GM12878 (cell line): ENCODE results near the gene DNAJB2. TPM values are rescaled to one million over a fixed set of nuclear protein-coding genes. Genes with fewer than 3 reads are reported as not detected.

ENCODE experiments used
- ATF7 ChIP-seq: fragments of 450-650 bp; IDR thresholded peaks from 2 replicates; pipeline ENCODE4 v1.6.1; 2016; ENCODE audit warnings: low read depth, mild to moderate bottlenecking
- BACH1 ChIP-seq: fragments of 450-650 bp; IDR thresholded peaks from 2 replicates; pipeline ENCODE4 v1.6.1; 2017; ENCODE audit warnings: mild to moderate bottlenecking, borderline replicate concordance
- CBX5 ChIP-seq: sonication (generic); IDR thresholded peaks from 2 replicates; pipeline ENCODE4 v1.6.1; 2016; ENCODE audit warnings: low read depth, moderate library complexity, mild to moderate bottlenecking, inconsistent platforms
- CHD2 ChIP-seq: IDR thresholded peaks from 2 replicates; pipeline ENCODE4 v1.6.1; 2011; ENCODE audit warnings: low read depth, low read length, improper control_type of control experiment, borderline replicate concordance
- CREM ChIP-seq: IDR thresholded peaks from 2 replicates; pipeline ENCODE4 v1.6.1; 2014; ENCODE audit warnings: antibody characterized with exemption, low read depth
- CUX1 ChIP-seq: IDR thresholded peaks from 2 replicates; pipeline ENCODE4 v1.6.1; 2012; ENCODE audit warnings: improper control_type of control experiment, low read depth, low read length; ENCODE audit not compliant: insufficient replicate concordance
- DPF2 ChIP-seq: fragments of 450-650 bp; IDR thresholded peaks from 2 replicates; pipeline ENCODE4 v1.6.1; 2017; ENCODE audit warnings: mild to moderate bottlenecking
- HDGF ChIP-seq: fragments of 450-650 bp; IDR thresholded peaks from 2 replicates; pipeline ENCODE4 v1.6.1; 2016; ENCODE audit warnings: antibody characterized with exemption
- IKZF2 ChIP-seq, 2 experiments: fragments of 450-650 bp; IDR thresholded peaks; 2 replicates each; pipeline ENCODE4 v1.6.1; 2017; ENCODE audit warnings: mild to moderate bottlenecking in 2 of 2, moderate library complexity in 2 of 2
- IRF5 ChIP-seq: fragments of 450-650 bp; IDR thresholded peaks from 2 replicates; pipeline ENCODE4 v1.6.1; 2017; ENCODE audit warnings: borderline replicate concordance
- JUNB ChIP-seq: IDR thresholded peaks from 2 replicates; pipeline ENCODE4 v1.6.1; 2016; ENCODE audit warnings: antibody characterized with exemption, mild to moderate bottlenecking
- KLF5 ChIP-seq: fragments of 450-650 bp; IDR thresholded peaks from 2 replicates; pipeline ENCODE4 v1.6.1; 2014; ENCODE audit warnings: mild to moderate bottlenecking; ENCODE audit not compliant: partially characterized antibody
- LARP7 ChIP-seq: fragments of 450-650 bp; IDR thresholded peaks from 2 replicates; pipeline ENCODE4 v1.6.1; 2017; ENCODE audit warnings: mild to moderate bottlenecking
- MTA2 ChIP-seq: fragments of 450-650 bp; IDR thresholded peaks from 2 replicates; pipeline ENCODE4 v1.6.1; 2016; ENCODE audit warnings: low read depth, mild to moderate bottlenecking, moderate library complexity
- RUNX3 ChIP-seq: IDR thresholded peaks from 2 replicates; pipeline ENCODE4 v1.6.1; 2012; ENCODE audit warnings: low read length, inconsistent platforms
- SMAD5 ChIP-seq: IDR thresholded peaks from 2 replicates; pipeline ENCODE4 v1.6.1; 2016; ENCODE audit warnings: antibody characterized with exemption, low read depth
- SRF ChIP-seq, 2 experiments: IDR thresholded peaks; 2 replicates each; pipeline ENCODE4 v1.6.1; 2011; ENCODE audit warnings: low read depth in 2 of 2, low read length in 2 of 2, mild to moderate bottlenecking in 1 of 2, moderate library complexity in 1 of 2
- TAF1 ChIP-seq: IDR thresholded peaks from 2 replicates; pipeline ENCODE4 v1.6.1; 2011; ENCODE audit warnings: mild to moderate bottlenecking, low read depth, low read length, borderline replicate concordance
- TCF7 ChIP-seq: IDR thresholded peaks from 2 replicates; pipeline ENCODE4 v1.6.1; 2014; ENCODE audit warnings: antibody characterized with exemption, borderline replicate concordance
- ZNF207 ChIP-seq: fragments of 450-650 bp; IDR thresholded peaks from 2 replicates; pipeline ENCODE4 v1.6.1; 2014; ENCODE audit warnings: antibody characterized with exemption, mild to moderate bottlenecking, borderline replicate concordance
- polyA plus RNA-seq, 11 experiments: library from polyadenylated mRNA; depleted of rRNA in 4 of 11; unstranded in 6 of 11; stranded (reverse) in 5 of 11; fragments of >200 nt; fragmentation: Nextera tagmentation in 4 of 11; fragmentation: Illumina TruSeq in 1 of 11; extraction: Ambion mirVana in 4 of 11; extraction: Trizol in 1 of 11; gene quantifications; 1 replicate in 1 of 11; 2 replicates in 10 of 11; pipeline versions ENCODE4 v1.2.1 to v1.2.3, GENCODE V29; 2011 to 2016; ENCODE audit warnings: inconsistent platforms in 2 of 11, missing spikeins in 2 of 11, low read depth in 1 of 11
- total RNA-seq, 4 experiments: library from RNA; depleted of rRNA in 3 of 4; stranded (reverse); fragments of >200 nt in 3 of 4; fragmentation: Illumina TruSeq in 1 of 4; extraction: Trizol in 1 of 4; gene quantifications; 2 replicates each; pipeline versions ENCODE4 v1.2.1 to v1.2.3, GENCODE V29; 2013 to 2021
- TF ChIP-seq, protein P1 (sequence below): fragments of 450-650 bp; IDR thresholded peaks from 2 replicates; pipeline ENCODE4 v1.6.1; 2017; ENCODE audit warnings: mild to moderate bottlenecking, moderate library complexity

DNAJB2 gene
- total and polyA plus RNA-seq, 10 of the 15 experiments (the other 5 are each of a cell fraction or from before 2014, with no cell fraction given) = 0.26 to 36.5 (median 12.5) TPM

DNA sequence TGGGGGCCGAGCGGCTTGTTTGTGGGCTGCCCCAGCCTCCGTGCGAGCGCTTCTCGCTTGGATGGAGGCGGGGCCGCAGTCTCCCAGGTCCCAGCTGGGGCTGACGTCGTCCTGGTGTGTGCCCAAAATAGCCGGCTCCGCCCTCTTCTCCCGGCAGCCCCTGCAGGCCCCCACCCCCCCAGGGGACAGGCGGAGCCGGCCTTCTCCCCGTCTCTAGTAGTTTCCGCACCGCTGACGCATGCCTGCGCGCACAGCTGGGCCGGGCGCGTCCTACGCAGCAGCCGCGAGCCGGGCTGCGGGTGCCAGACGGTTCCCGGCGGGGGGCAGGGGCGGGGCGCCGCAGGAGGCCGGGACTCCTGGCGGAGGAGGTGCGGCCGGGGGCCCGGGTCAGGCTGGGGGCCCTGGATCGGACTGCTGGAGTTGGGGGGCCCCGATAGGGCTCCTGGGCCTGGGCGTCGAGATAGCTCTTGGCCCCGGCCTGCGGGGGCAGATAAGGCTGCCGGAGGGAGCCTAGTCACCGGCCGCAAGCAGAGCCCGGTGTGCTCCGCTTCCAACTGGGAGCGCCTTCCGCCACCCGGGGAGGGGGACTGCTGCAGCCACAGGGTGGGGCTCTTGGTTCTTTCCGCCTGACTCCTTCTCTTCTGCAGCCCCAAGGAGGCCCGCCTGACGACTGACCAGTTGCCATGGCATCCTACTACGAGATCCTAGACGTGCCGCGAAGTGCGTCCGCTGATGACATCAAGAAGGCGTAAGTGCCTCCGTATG lies at the start of gene DNAJB2 (continued):
- TF ChIP-seq TCF7 = no peak
- peak; percentile 90 for TF ChIP-seq DPF2
- no peak; a peak in 1 of 4 replicates for TF ChIP-seq IKZF2 (IDR thresholded peaks at IDR 0.05)
- peak; percentile 89 for TF ChIP-seq LARP7
- TF ChIP-seq BACH1 = peak; percentile 87
- no peak for TF ChIP-seq IRF5
- TF ChIP-seq CBX5 = no peak
- TF ChIP-seq RUNX3 = peak; percentile 50; the same call in 1 of the 2 replicates
- TF ChIP-seq SMAD5 = no peak
- no peak; the same call in 1 of the 2 replicates for TF ChIP-seq HDGF
- TF ChIP-seq CHD2 = peak; percentile 52; the same call in 1 of the 2 replicates
- no peak for TF ChIP-seq MTA2
- no peak; the same call in 1 of the 2 replicates for TF ChIP-seq JUNB
- TF ChIP-seq ATF7 = peak; percentile 97
- TF ChIP-seq, protein P1, sequence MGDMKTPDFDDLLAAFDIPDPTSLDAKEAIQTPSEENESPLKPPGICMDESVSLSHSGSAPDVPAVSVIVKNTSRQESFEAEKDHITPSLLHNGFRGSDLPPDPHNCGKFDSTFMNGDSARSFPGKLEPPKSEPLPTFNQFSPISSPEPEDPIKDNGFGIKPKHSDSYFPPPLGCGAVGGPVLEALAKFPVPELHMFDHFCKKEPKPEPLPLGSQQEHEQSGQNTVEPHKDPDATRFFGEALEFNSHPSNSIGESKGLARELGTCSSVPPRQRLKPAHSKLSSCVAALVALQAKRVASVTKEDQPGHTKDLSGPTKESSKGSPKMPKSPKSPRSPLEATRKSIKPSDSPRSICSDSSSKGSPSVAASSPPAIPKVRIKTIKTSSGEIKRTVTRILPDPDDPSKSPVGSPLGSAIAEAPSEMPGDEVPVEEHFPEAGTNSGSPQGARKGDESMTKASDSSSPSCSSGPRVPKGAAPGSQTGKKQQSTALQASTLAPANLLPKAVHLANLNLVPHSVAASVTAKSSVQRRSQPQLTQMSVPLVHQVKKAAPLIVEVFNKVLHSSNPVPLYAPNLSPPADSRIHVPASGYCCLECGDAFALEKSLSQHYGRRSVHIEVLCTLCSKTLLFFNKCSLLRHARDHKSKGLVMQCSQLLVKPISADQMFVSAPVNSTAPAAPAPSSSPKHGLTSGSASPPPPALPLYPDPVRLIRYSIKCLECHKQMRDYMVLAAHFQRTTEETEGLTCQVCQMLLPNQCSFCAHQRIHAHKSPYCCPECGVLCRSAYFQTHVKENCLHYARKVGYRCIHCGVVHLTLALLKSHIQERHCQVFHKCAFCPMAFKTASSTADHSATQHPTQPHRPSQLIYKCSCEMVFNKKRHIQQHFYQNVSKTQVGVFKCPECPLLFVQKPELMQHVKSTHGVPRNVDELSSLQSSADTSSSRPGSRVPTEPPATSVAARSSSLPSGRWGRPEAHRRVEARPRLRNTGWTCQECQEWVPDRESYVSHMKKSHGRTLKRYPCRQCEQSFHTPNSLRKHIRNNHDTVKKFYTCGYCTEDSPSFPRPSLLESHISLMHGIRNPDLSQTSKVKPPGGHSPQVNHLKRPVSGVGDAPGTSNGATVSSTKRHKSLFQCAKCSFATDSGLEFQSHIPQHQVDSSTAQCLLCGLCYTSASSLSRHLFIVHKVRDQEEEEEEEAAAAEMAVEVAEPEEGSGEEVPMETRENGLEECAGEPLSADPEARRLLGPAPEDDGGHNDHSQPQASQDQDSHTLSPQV = no peak; the same call in none of the 2 replicates
- peak; percentile 63 for TF ChIP-seq TAF1
- TF ChIP-seq CREM = peak; percentile 89
- peak; percentile 51 for TF ChIP-seq CUX1
- peak in 1 of 2 experiments; percentile 39; a peak in 1 of 4 replicates for TF ChIP-seq SRF (IDR thresholded peaks at IDR 0.05; ENCODE audit: low read depth in 2 of 2, low read length in 2 of 2)
- no peak for TF ChIP-seq KLF5
- TF ChIP-seq ZNF207 = no peak; the same call in 1 of the 2 replicates
